Mesodermal cell (in vitro differentiated cells): ENCODE data around the gene MIOS. TPM values are rescaled to one million over a fixed set of nuclear protein-coding genes. Genes with fewer than 3 reads are reported as not detected.
A peak's percentile ranks its signal among the peaks of the same experiment; 100 is the strongest.

Experiments used
- H3K27ac ChIP-seq: 2 replicates; pipeline ENCODE4 v1.7.0; 2013; ENCODE audit warnings: mild to moderate bottlenecking, low read depth, low read length, moderate library complexity; ENCODE audit not compliant: severe bottlenecking
- H3K36me3 ChIP-seq: 2 replicates; pipeline ENCODE4 v1.7.1; 2013; ENCODE audit warnings: mild to moderate bottlenecking, low read length, moderate library complexity; ENCODE audit not compliant: control insufficient read depth, insufficient read depth
- H3K4me1 ChIP-seq: one replicate; pipeline ENCODE4 v1.7.1; 2013; ENCODE audit warnings: mild to moderate bottlenecking, low read length; ENCODE audit not compliant: insufficient read depth, control insufficient read depth, poor library complexity, severe bottlenecking
- H3K4me3 ChIP-seq: 2 replicates; pipeline ENCODE4 v1.7.0; 2013; ENCODE audit warnings: low read length, control low read depth, mild to moderate bottlenecking; ENCODE audit not compliant: insufficient read depth, poor library complexity, severe bottlenecking; ENCODE audit errors: extremely low read depth
- H3K9me3 ChIP-seq: 2 replicates; pipeline ENCODE4 v1.7.1; 2013; ENCODE audit warnings: mild to moderate bottlenecking, low read length, moderate library complexity; ENCODE audit not compliant: control insufficient read depth
- whole genome bisulfite sequencing, 2 experiments: methylation state at CpG; one replicate each; pipeline ENCODE4 v1.1.5; 2013; ENCODE audit warnings: missing lambda C conversion rate in 2 of 2; ENCODE audit not compliant: insufficient coverage in 2 of 2; 5-methylcytosine and 5-hydroxymethylcytosine counted together
- polyA plus RNA-seq, 2 experiments: library from polyadenylated mRNA; stranded (reverse); fragments of 50-300 nt; gene quantifications; one replicate each; pipeline ENCODE4 v1.2.3, GENCODE V29; 2013

MIOS gene
- polyA plus RNA-seq (2013, experiment 1 of 2): 20.4 TPM
- polyA plus RNA-seq (2013, experiment 2 of 2): 23.2 TPM

GRCh38 chr7:7566651-7567611 is at the start of gene MIOS:
Gene MIOS (plus strand): TSS chr7:7566884. CDS start chr7:7572476, 5,592 bp downstream.
- Histone ChIP-seq H3K4me3 (peak within 1 kb of the TSS; percentile 75), H3K36me3 (peaks cover 15% of the 10 kb centered on the region), H3K4me1 (peaks cover 20% of the 10 kb centered on the region), H3K27ac (peak within 1 kb of the TSS; percentile 82), H3K9me3 (peaks cover 3% of the 10 kb centered on the region)
- WGBS, 2 experiments: 1% methylated on average over 57 to 74 of the region's 96 CpGs

- no peak overlapping the region for H3K27ac ChIP-seq
- H3K36me3 ChIP-seq: no peaks in the 10 kb centered on the region
- H3K4me3 ChIP-seq: no peak overlapping the region
- WGBS, 2 experiments: 100% methylated on average over 1 of the region's 3 CpGs
- no peaks in the 10 kb centered on the region for H3K4me1 ChIP-seq
- H3K9me3 ChIP-seq: no peaks in the 10 kb centered on the region
Measured at GRCh38 chr7:7517754-7518153, 48.9 kb upstream of the MIOS start.

DNA sequence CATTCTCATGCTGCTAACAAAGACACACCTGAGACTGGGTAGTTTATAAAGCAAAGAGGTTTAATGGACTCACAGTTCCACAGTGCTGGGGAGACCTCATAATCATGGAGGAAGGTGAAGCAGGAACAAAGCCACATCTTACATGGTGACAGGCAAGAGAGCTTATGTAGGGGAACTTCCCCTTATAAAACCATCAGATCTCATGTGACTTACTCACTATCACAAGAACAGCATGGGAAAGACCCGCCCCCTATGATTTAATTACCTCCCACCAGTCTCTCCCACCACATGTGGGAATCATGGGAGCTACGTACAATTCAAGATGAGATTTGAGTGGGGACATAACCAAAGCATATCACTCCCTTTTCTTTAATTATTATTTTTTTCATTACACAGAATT is 47.6 kb upstream of the MIOS start:
- Histone ChIP-seq H3K27ac (no peak overlapping the region), H3K9me3 (no peaks in the 10 kb centered on the region), H3K36me3 (no peaks in the 10 kb centered on the region), H3K4me1 (no peaks in the 10 kb centered on the region), H3K4me3 (no peak overlapping the region)
- 67% methylated on average over 1 of the region's 2 CpGs; no CpG with 5 or more reads in 1 of the 2 experiments for WGBS, 2 experiments

DNA sequence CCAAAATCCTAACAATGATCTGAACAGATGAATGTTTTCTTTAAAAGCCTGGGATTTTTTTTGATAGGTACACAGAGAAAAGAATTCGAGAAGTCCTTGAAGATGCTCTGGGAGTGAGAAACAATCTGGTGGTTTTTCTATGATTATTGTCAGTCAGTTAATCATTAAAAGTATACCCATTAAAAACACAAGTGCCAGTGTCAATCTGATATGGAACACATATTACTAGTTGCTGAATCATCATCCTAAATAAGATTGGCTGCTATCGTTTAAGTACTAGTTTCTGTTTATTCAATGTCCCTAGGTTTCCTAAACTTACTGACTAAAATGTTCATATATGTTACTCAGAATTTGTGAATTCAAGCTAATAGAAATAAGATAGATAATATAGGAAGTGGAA is 47.2 kb upstream of the MIOS start:
- Histone ChIP-seq H3K36me3 (no peaks in the 10 kb centered on the region), H3K27ac (no peak overlapping the region), H3K4me1 (no peaks in the 10 kb centered on the region), H3K9me3 (no peaks in the 10 kb centered on the region), H3K4me3 (no peak overlapping the region)
- no CpG with 5 or more reads among the region's 2 CpGs for WGBS, 2 experiments

GRCh38 chr7:7521259-7521658 is 45.4 kb upstream of the MIOS start:
- H3K9me3 ChIP-seq: no peaks in the 10 kb centered on the region
- WGBS, 2 experiments: 85 to 92% methylated on average over 2 of the region's 3 CpGs
- H3K27ac ChIP-seq: no peak overlapping the region
- H3K36me3 ChIP-seq: no peaks in the 10 kb centered on the region
- no peak overlapping the region for H3K4me3 ChIP-seq
- no peaks in the 10 kb centered on the region for H3K4me1 ChIP-seq

DNA sequence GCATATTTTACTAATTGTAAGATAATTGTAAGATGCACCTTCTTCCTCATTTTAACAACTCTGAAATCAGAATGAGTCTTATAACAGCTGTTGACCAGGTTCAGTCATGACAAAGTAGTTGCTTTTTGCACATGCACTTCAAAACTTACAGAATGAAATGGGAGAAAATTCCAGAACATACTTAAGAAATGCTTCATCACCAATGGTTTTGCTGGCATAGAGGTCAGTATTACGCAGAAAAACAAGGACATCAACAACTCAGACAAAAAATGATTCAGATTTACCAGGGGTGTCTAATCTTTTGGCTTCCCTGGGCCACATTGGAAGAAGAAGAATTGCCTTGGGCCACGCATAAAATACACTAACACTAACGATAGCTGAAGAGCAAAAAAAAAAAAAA is 44.3 kb upstream of the MIOS start:
- Histone ChIP-seq H3K4me1 (no peaks in the 10 kb centered on the region), H3K4me3 (no peak overlapping the region), H3K27ac (no peak overlapping the region), H3K36me3 (no peaks in the 10 kb centered on the region), H3K9me3 (no peaks in the 10 kb centered on the region)
- WGBS, 2 experiments: 100% methylated on average over 1 of the region's 3 CpGs

GRCh38 chr7:7524121-7524520 is 42.6 kb upstream of the MIOS start:
- Histone ChIP-seq H3K4me1 (no peaks in the 10 kb centered on the region), H3K4me3 (no peak overlapping the region), H3K9me3 (no peaks in the 10 kb centered on the region), H3K27ac (no peak overlapping the region), H3K36me3 (no peaks in the 10 kb centered on the region)
- WGBS, 2 experiments: no CpG with 5 or more reads among the region's 3 CpGs

DNA sequence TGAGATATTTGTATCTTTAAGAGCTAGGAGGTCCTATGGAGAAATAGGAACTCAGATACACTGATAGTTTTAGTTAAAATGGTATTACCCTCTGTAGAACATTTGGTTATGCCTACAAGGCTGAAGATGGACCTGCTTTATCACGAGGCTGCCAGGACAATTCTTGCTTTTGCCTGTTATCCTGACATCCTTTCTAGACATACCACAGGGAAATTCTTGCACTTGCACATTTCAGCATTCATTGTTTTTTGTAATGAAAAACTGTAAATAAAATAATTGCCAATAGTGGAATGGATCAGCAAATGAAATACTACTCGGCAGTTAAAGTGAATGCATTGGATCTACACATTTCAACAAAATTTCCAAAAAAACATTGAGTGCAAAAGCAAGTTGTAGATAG is 40.7 kb upstream of the MIOS start:
- no CpG with 5 or more reads among the region's 2 CpGs for WGBS, 2 experiments
- Histone ChIP-seq H3K27ac (no peak overlapping the region), H3K4me1 (no peaks in the 10 kb centered on the region), H3K4me3 (no peak overlapping the region), H3K9me3 (no peaks in the 10 kb centered on the region), H3K36me3 (no peaks in the 10 kb centered on the region)

GRCh38 chr7:7527047-7527446 is 39.6 kb upstream of the MIOS start:
- WGBS, 2 experiments: 92 to 100% methylated on average over 1 to 3 of the region's 3 CpGs
- no peak overlapping the region for H3K4me3 ChIP-seq
- no peaks in the 10 kb centered on the region for H3K4me1 ChIP-seq
- no peak overlapping the region for H3K27ac ChIP-seq
- H3K36me3 ChIP-seq: no peaks in the 10 kb centered on the region
- no peaks in the 10 kb centered on the region for H3K9me3 ChIP-seq

- Histone ChIP-seq H3K27ac (no peak overlapping the region), H3K9me3 (no peaks in the 10 kb centered on the region), H3K4me1 (no peaks in the 10 kb centered on the region), H3K4me3 (no peak overlapping the region), H3K36me3 (no peaks in the 10 kb centered on the region)
- WGBS, 2 experiments: 85 to 93% methylated on average over 2 of the region's 4 CpGs
Measured at GRCh38 chr7:7529328-7529727, 37.4 kb upstream of the MIOS start.

DNA sequence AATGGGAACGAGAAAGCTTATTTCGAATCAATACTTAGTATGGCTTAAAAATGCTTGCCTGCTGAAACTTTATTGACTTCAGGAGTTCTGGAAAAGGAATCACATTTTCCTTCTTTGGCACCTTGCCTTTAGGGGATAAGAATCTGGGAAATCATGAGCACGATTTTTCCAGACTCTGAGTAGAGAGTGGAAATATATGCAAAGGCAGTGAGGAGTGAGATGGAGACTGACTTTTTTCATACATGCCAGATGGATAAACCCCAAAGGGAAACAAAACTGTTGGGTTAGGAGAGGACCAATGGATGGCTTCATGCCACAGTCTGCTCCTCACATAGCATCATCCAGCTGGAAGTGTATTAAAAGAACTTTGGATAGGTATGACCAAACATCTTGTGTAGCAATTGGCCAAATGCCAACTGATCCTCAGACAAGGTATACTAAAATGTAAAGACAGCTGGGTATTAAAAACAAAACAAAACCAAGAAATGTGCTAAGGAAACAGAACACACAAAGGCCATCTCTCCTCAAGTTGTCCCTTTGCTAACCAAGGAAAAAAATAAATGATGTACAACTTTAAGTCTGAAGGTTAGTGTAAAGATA is 32.8 kb upstream of the MIOS start:
- H3K27ac ChIP-seq: no peak overlapping the region
- H3K9me3 ChIP-seq: no peaks in the 10 kb centered on the region
- H3K4me3 ChIP-seq: no peak overlapping the region
- WGBS, 2 experiments: 83 to 85% methylated on average over 2 to 3 of the region's 3 CpGs
- H3K36me3 ChIP-seq: no peaks in the 10 kb centered on the region
- H3K4me1 ChIP-seq: no peaks in the 10 kb centered on the region
